IMR-90 (cell line): ENCODE measurements around the gene MTMR2. TPM values are rescaled to one million over a fixed set of nuclear protein-coding genes. Genes with fewer than 3 reads are reported as not detected.

Experiments
- ATAC-seq: fragments of 200-7000 bp; cut with Tn5 transposase; 2 replicates; pipeline ENCODE4 v1.9.1; 2020; ENCODE audit warnings: low read depth, mild to moderate bottlenecking, moderate library complexity
- BruUV-seq: library from RNA; stranded (reverse); fragments of 400-500 nt; replicated peaks from 2 replicates; lab custom pipeline; 2021; lab: Mats Ljungman, UMichigan
- CTCF ChIA-PET: fragments of 300-600 bp; formaldehyde crosslinking; extraction: SDS; loops from one replicate; lab custom pipeline; 2021; ENCODE audit warnings: antibody characterized with exemption; lab: Yijun Ruan, JAX
- POLR2A ChIA-PET: fragments of 300-600 bp; sonication (Branson Sonifier 250); formaldehyde crosslinking; loops from one replicate; lab custom pipeline; 2022; ENCODE audit warnings: antibody characterized with exemption; ENCODE audit not compliant: unreplicated experiment; lab: Charles Lee
- DNase-seq: peaks from one replicate; pipeline ENCODE4 v3.0.0; 2013
- H2AFZ ChIP-seq: replicated peaks from 2 replicates; pipeline ENCODE3; 2013; ENCODE audit warnings: low read length, mild to moderate bottlenecking; ENCODE audit not compliant: poor library complexity
- H2AK5ac ChIP-seq: 2 replicates; pipeline ENCODE4 v1.6.1; 2013; ENCODE audit warnings: low read depth, low read length, inconsistent platforms
- H2AK9ac ChIP-seq: replicated peaks from 2 replicates; pipeline ENCODE3; 2013; ENCODE audit warnings: mild to moderate bottlenecking, low read depth, low read length, moderate library complexity; ENCODE audit not compliant: poor library complexity
- H2BK120ac ChIP-seq: 2 replicates; pipeline ENCODE4 v1.6.1; 2013; ENCODE audit warnings: low read depth, low read length, inconsistent platforms
- H2BK15ac ChIP-seq: 3 replicates; pipeline ENCODE4 v1.6.1; 2013; ENCODE audit warnings: low read depth, low read length, inconsistent platforms
- H2BK20ac ChIP-seq: 2 replicates; pipeline ENCODE4 v1.6.1; 2013; ENCODE audit warnings: low read depth, mild to moderate bottlenecking, inconsistent platforms, low read length, moderate library complexity
- H2BK5ac ChIP-seq: 2 replicates; pipeline ENCODE4 v1.6.1; 2013; ENCODE audit warnings: mild to moderate bottlenecking, low read depth, low read length, inconsistent platforms; ENCODE audit not compliant: poor library complexity, severe bottlenecking
- H3K14ac ChIP-seq: replicated peaks from 2 replicates; pipeline ENCODE4 v1.6.1; 2013; ENCODE audit warnings: low read depth, low read length, inconsistent platforms
- H3K18ac ChIP-seq: 2 replicates; pipeline ENCODE4 v1.6.1; 2013; ENCODE audit warnings: low read depth, low read length, control low read depth
- H3K23ac ChIP-seq: 2 replicates; pipeline ENCODE4 v1.6.1; 2013; ENCODE audit warnings: low read depth, low read length, inconsistent platforms
- H3K27ac ChIP-seq: 2 replicates; pipeline ENCODE4 v1.5.1; 2013; ENCODE audit warnings: mild to moderate bottlenecking, control low read depth, low read length; ENCODE audit not compliant: insufficient read depth
- H3K27me3 ChIP-seq: 2 replicates; pipeline ENCODE4 v1.6.1; 2013; ENCODE audit warnings: low read length; ENCODE audit not compliant: control insufficient read depth, insufficient read depth
- H3K36me3 ChIP-seq: 2 replicates; pipeline ENCODE4 v1.6.1; 2013; ENCODE audit warnings: low read length, mixed read lengths; ENCODE audit not compliant: control insufficient read depth, insufficient read depth
- H3K4ac ChIP-seq: 2 replicates; pipeline ENCODE4 v1.6.1; 2013; ENCODE audit warnings: low read depth, low read length, inconsistent platforms
- H3K4me1 ChIP-seq: 2 replicates; pipeline ENCODE4 v1.6.1; 2013; ENCODE audit warnings: low read length, mixed read lengths; ENCODE audit not compliant: control insufficient read depth, insufficient read depth
- H3K4me2 ChIP-seq: 2 replicates; pipeline ENCODE4 v1.6.1; 2013; ENCODE audit warnings: low read depth, mild to moderate bottlenecking, control low read depth, low read length, moderate library complexity
- H3K4me3 ChIP-seq: 2 replicates; pipeline ENCODE4 v1.5.1; 2013; ENCODE audit warnings: low read depth, mild to moderate bottlenecking, control low read depth, low read length, moderate library complexity; ENCODE audit not compliant: insufficient read depth
- H3K56ac ChIP-seq: 2 replicates; pipeline ENCODE4 v1.6.1; 2013; ENCODE audit warnings: low read length, inconsistent platforms; ENCODE audit not compliant: insufficient read depth; ENCODE audit errors: extremely low read depth
- H3K79me1 ChIP-seq, 2 experiments: 2 replicates each; pipeline ENCODE4 v1.6.1; 2013; ENCODE audit warnings: low read length in 2 of 2, inconsistent platforms in 1 of 2, low read depth in 1 of 2
- H3K9ac ChIP-seq: 2 replicates; pipeline ENCODE4 v1.6.1; 2013; ENCODE audit warnings: low read depth, low read length, control low read depth
- H3K9me1 ChIP-seq: 2 replicates; pipeline ENCODE4 v1.6.1; 2013; ENCODE audit warnings: low read length, inconsistent platforms; ENCODE audit not compliant: insufficient read depth
- H3K9me3 ChIP-seq: 2 replicates; pipeline ENCODE4 v1.6.1; 2013; ENCODE audit warnings: low read length; ENCODE audit not compliant: control insufficient read depth, insufficient read depth
- H4K20me1 ChIP-seq: 2 replicates; pipeline ENCODE4 v1.6.1; 2013; ENCODE audit warnings: low read length, inconsistent platforms; ENCODE audit not compliant: insufficient read depth
- H4K5ac ChIP-seq: 2 replicates; pipeline ENCODE4 v1.6.1; 2013; ENCODE audit warnings: mild to moderate bottlenecking, low read depth, low read length, control low read depth
- H4K8ac ChIP-seq, 2 experiments: 2 replicates each; pipeline ENCODE4 v1.6.1; 2013; ENCODE audit warnings: low read depth in 2 of 2, low read length in 2 of 2, control low read depth in 1 of 2, inconsistent platforms in 1 of 2
- H4K91ac ChIP-seq: 2 replicates; pipeline ENCODE4 v1.6.1; 2013; ENCODE audit warnings: low read depth, low read length, inconsistent platforms; ENCODE audit not compliant: insufficient read depth
- MAZ ChIP-seq: IDR thresholded peaks from 2 replicates; pipeline ENCODE4 v1.6.1; 2012; ENCODE audit warnings: low read depth, mild to moderate bottlenecking, low read length, improper control_type of control experiment, moderate library complexity, borderline replicate concordance
- RCOR1 ChIP-seq: IDR thresholded peaks from 2 replicates; pipeline ENCODE4 v1.6.1; 2012; ENCODE audit warnings: mild to moderate bottlenecking, low read length, improper control_type of control experiment; ENCODE audit not compliant: insufficient replicate concordance
- RFX5 ChIP-seq: IDR thresholded peaks from 2 replicates; pipeline ENCODE4 v1.8.0; 2012; ENCODE audit warnings: low read depth, mild to moderate bottlenecking, low read length, moderate library complexity
- USF2 ChIP-seq: fragments of 150-350 bp; IDR thresholded peaks from 2 replicates; pipeline ENCODE4 v1.6.1; 2017; ENCODE audit warnings: mild to moderate bottlenecking, antibody characterized with exemption, low read length, low read depth
- WGBS, 2 experiments: methylation state at CpG; one replicate each; pipeline versions ENCODE4 v1.1.5 to v1.1.7; 2013; ENCODE audit warnings: missing lambda C conversion rate in 2 of 2; ENCODE audit not compliant: insufficient read length in 1 of 2; ENCODE audit errors: extremely low coverage in 2 of 2; 5-methylcytosine and 5-hydroxymethylcytosine counted together
- dilution Hi-C: fragments of 300-500 bp; cut with HindIII; formaldehyde crosslinking; loops from one replicate; pipeline ENCODE4 v1.14.3; 2018; ENCODE audit warnings: low sequenced_read_pairs; ENCODE audit not compliant: unreplicated experiment
- in situ Hi-C: fragments of 300-500 bp; cut with MboI; formaldehyde crosslinking; loops from 3 replicates; pipeline ENCODE4 v1.14.3; 2019; ENCODE audit warnings: low sequenced_read_pairs, inconsistent platforms, mixed read lengths
- intact Hi-C: fragments of 100-400 bp; cut with micrococcal nuclease; formaldehyde crosslinking; loops from 2 replicates; pipeline ENCODE4 v1.10.0; 2022
- polyA plus RNA-seq, 3 experiments: library from polyadenylated mRNA; depleted of rRNA; stranded (reverse); fragments of >200 nt; gene quantifications; 2 replicates each; pipeline ENCODE4 v1.2.3, GENCODE V29; 2012; ENCODE audit warnings: low replicate concordance in 1 of 3
- total RNA-seq: library from RNA; depleted of rRNA; stranded (reverse); fragments of >200 nt; gene quantifications from 2 replicates; pipeline ENCODE4 v1.2.3, GENCODE V29; 2012

The MTMR2 gene
- total and polyA plus RNA-seq, 2 of the 4 experiments (the other 2 are of a cell fraction): 16.6 to 30.6 TPM

- peak; percentile 64 for DNase-seq
- Histone ChIP-seq H3K14ac (peak overlapping the region; percentile 74), H4K8ac (peak overlapping the region; percentile 31 to 76; a peak in 3 of 4 replicates), H4K91ac (0 out of 2 replicates have a peak overlapping the region, but pooled peaks have one; percentile 4), H2AK9ac (peak overlapping the region; percentile 89), H3K18ac (no peak overlapping the region), H3K4me2 (peak overlapping the region; percentile 91), H3K36me3 (no peaks in the 10 kb centered on the region), H3K4me3 (peak overlapping the region; percentile 78), H4K5ac (peak overlapping the region; percentile 9), H3K27ac (peak overlapping the region; percentile 85), H2BK15ac (no peak overlapping the region; the same call in 2 of the 3 replicates), H4K20me1 (no peaks in the 10 kb centered on the region; the same call in 1 of the 2 replicates), H3K9ac (peak overlapping the region; percentile 74), H3K9me1 (0 out of 2 replicates have a peak, but pooled peaks cover 2% of the 10 kb centered on the region), H3K23ac (peak overlapping the region; percentile 55), H2BK120ac (no peak overlapping the region), H2AFZ (peak overlapping the region; percentile 95), H3K4me1 (no peaks in the 10 kb centered on the region), H2BK20ac (no peak overlapping the region), H2AK5ac (peak overlapping the region; percentile 24; the same call in 1 of the 2 replicates), H3K4ac (peak overlapping the region; percentile 58), H3K79me1 (peaks cover 12 to 54% of the 10 kb centered on the region in 2 experiments), H3K27me3 (no peaks in the 10 kb centered on the region), H3K9me3 (no peaks in the 10 kb centered on the region), H2BK5ac (peak overlapping the region; percentile 80), H3K56ac (peak overlapping the region; percentile 27)
- in situ Hi-C loops (no loop called here), dilution Hi-C loops (no loop called here), intact Hi-C loops (loop anchor here (1.0 to 5.0 kb wide), 5 partner anchors 42 to 602 kb away; partner anchors contain the start of genes MAML2 and MTMR2)
- 5% methylated on average over 7 of the region's 29 CpGs; no CpG with 5 or more reads in 1 of the 2 experiments for WGBS, 2 experiments
- ChIA-PET CTCF (interaction anchor here (1.0 to 1.6 kb wide), 2 partner anchors 45 to 552 kb away, joined by 3 to 4 read pairs; partner anchors contain the start of gene MAML2), POLR2A (no interaction called here)
- no TSS peak for BruUV-seq
- TF ChIP-seq USF2: peak; percentile 83
- TF ChIP-seq RFX5: no peak
- TF ChIP-seq RCOR1: no peak
- TF ChIP-seq MAZ: no peak
- no peak for ATAC-seq
These were observed 132.8 kb downstream of the MTMR2 start for GRCh38 chr11:95790933-95791708.
